ENCODE results near the gene RICTOR. TPM values are rescaled to one million over a fixed set of nuclear protein-coding genes. Genes with fewer than 3 reads are reported as not detected.

RICTOR gene
- total RNA-seq, 1 donor from 2014 or later, result 42.2 TPM

- H3K9me3 Mint-ChIP-seq (ENCODE audit: low read depth), result no peaks in the 10 kb centered on the region
Observed at GRCh38 chr5:38968665-38969064, 105.5 kb downstream of the RICTOR start.

GRCh38 chr5:38961691-38962090 is 112.5 kb downstream of the RICTOR start:
- Mint-ChIP-seq H3K27ac (no peak overlapping the region), H3K9me3 (ENCODE audit: low read depth) (no peaks in the 10 kb centered on the region), H3K27me3 (no peaks in the 10 kb centered on the region), H3K36me3 (ENCODE audit: insufficient read depth) (peaks cover 9% of the 10 kb centered on the region), H3K4me1 (ENCODE audit: low read depth) (no peaks in the 10 kb centered on the region), H3K4me3 (ENCODE audit: low read depth) (no peak overlapping the region)
- DNase-seq (ENCODE audit: low spot score, unreplicated experiment), result no peak
- TF ChIP-seq, protein P1, sequence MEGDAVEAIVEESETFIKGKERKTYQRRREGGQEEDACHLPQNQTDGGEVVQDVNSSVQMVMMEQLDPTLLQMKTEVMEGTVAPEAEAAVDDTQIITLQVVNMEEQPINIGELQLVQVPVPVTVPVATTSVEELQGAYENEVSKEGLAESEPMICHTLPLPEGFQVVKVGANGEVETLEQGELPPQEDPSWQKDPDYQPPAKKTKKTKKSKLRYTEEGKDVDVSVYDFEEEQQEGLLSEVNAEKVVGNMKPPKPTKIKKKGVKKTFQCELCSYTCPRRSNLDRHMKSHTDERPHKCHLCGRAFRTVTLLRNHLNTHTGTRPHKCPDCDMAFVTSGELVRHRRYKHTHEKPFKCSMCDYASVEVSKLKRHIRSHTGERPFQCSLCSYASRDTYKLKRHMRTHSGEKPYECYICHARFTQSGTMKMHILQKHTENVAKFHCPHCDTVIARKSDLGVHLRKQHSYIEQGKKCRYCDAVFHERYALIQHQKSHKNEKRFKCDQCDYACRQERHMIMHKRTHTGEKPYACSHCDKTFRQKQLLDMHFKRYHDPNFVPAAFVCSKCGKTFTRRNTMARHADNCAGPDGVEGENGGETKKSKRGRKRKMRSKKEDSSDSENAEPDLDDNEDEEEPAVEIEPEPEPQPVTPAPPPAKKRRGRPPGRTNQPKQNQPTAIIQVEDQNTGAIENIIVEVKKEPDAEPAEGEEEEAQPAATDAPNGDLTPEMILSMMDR (IDR thresholded peaks at IDR 0.05; ENCODE audit: unreplicated experiment), result no peak

More at GRCh38 chr5:38968665-38969064, 105.5 kb downstream of the RICTOR start:
- Mint-ChIP-seq H3K4me1 (ENCODE audit: low read depth) (no peaks in the 10 kb centered on the region), H3K27ac (no peak overlapping the region), H3K36me3 (ENCODE audit: insufficient read depth) (peaks cover 6% of the 10 kb centered on the region), H3K27me3 (no peaks in the 10 kb centered on the region), H3K4me3 (ENCODE audit: low read depth) (no peak overlapping the region)
- TF ChIP-seq, protein P1 (IDR thresholded peaks at IDR 0.05; ENCODE audit: unreplicated experiment), result no peak
- DNase-seq (ENCODE audit: low spot score, unreplicated experiment), result no peak

DNA sequence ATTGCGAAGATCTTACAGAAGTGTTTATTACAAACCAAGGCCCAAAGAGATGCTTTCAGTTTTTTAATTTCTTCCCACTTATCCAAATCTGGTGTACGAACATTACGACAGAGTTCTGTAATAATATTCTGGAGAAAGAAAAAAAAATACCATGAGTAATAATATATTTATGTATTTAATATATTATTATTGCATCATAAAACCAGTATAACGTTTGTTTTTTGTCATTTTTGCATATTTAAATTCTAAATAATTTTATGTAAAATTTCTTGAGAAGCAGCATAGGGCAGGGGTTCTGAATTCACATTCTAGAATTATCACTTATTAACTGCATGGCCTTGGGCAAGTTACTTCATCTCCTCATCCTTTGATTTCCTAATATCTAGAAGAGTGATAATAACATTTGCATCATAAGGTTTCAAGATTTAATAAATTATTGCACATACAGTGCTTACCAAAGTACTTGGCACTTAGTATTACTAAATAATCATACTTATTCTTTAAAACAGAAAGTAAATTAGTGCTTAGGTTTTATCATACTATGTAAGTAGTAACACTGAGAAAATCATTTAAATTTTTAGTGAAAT is 120.7 kb downstream of the RICTOR start:
- Mint-ChIP-seq H3K36me3 (ENCODE audit: insufficient read depth) (peaks cover 21% of the 10 kb centered on the region), H3K27ac (no peak overlapping the region), H3K9me3 (ENCODE audit: low read depth) (no peaks in the 10 kb centered on the region), H3K4me1 (ENCODE audit: low read depth) (no peaks in the 10 kb centered on the region), H3K4me3 (ENCODE audit: low read depth) (no peak overlapping the region), H3K27me3 (no peaks in the 10 kb centered on the region)
- TF ChIP-seq, protein P1 (IDR thresholded peaks at IDR 0.05; ENCODE audit: unreplicated experiment), result no peak
- DNase-seq (ENCODE audit: low spot score, unreplicated experiment), result no peak

DNA sequence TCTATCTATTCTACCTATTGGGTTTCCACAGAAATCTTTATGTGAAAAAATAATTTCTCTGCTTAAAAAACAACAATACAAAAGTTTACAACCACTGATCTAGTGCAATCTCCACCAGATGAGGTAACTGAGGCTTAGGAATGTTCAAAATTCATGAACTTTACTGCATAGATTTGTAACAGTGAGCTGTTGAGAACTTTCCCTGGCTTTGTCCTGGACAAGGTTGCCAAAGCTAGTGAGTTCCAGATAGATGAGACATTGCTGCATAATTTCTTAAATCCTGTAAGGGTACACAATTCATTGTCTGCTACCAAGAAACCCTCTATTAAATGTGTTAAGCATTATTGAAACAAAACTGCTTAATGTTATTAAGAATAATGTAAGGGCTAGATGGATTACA is 125.7 kb downstream of the RICTOR start:
- no peaks in the 10 kb centered on the region for H3K9me3 Mint-ChIP-seq (ENCODE audit: low read depth)
- TF ChIP-seq, protein P1 (IDR thresholded peaks at IDR 0.05; ENCODE audit: unreplicated experiment), result no peak
- H3K27ac Mint-ChIP-seq, result no peak overlapping the region
- H3K4me3 Mint-ChIP-seq (ENCODE audit: low read depth), result no peak overlapping the region
- H3K4me1 Mint-ChIP-seq (ENCODE audit: low read depth), result no peaks in the 10 kb centered on the region
- H3K27me3 Mint-ChIP-seq, result no peaks in the 10 kb centered on the region
- no peak for DNase-seq (ENCODE audit: low spot score, unreplicated experiment)
- H3K36me3 Mint-ChIP-seq (ENCODE audit: insufficient read depth), result peaks cover 8% of the 10 kb centered on the region

DNA sequence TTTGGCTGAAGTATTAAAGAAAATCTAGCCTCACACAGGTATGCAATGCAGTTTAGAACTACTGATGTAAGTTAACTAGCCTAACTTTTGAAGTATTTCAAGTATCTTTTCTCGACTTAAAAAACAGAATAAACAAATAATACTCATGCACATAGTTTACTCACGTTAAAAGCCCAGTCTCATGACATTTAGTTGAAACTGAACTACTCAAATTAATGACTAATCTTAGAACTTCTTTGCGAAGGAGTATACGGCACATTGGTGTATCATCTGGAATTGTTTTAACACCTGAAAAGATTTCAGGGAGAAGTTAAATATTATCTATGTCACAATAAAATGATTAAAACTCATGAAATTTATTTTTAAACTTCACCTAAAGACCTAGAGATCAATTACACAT is 129.9 kb downstream of the RICTOR start:
- Mint-ChIP-seq H3K4me1 (ENCODE audit: low read depth) (no peaks in the 10 kb centered on the region), H3K9me3 (ENCODE audit: low read depth) (no peaks in the 10 kb centered on the region), H3K27ac (no peak overlapping the region), H3K27me3 (no peaks in the 10 kb centered on the region), H3K36me3 (ENCODE audit: insufficient read depth) (peaks cover 4% of the 10 kb centered on the region), H3K4me3 (ENCODE audit: low read depth) (no peak overlapping the region)
- TF ChIP-seq, protein P1 (IDR thresholded peaks at IDR 0.05; ENCODE audit: unreplicated experiment), result no peak
- DNase-seq (ENCODE audit: low spot score, unreplicated experiment), result no peak

Measured in progenitor cell of endocrine pancreas (in vitro differentiated cells).